SK-N-MC (cell line): ENCODE data around the gene HBZ.

Source experiments
- EZH2 ChIP-seq: fragments of 200-600 bp; sonication (generic); IDR thresholded peaks from one replicate; pipeline ENCODE4 v1.6.1; 2017; ENCODE audit warnings: antibody characterized with exemption
- POLR2AphosphoS5 ChIP-seq: IDR thresholded peaks from 2 replicates; pipeline ENCODE4 v1.6.1; 2012; ENCODE audit warnings: mild to moderate bottlenecking, low read depth, low read length, borderline replicate concordance

DNA sequence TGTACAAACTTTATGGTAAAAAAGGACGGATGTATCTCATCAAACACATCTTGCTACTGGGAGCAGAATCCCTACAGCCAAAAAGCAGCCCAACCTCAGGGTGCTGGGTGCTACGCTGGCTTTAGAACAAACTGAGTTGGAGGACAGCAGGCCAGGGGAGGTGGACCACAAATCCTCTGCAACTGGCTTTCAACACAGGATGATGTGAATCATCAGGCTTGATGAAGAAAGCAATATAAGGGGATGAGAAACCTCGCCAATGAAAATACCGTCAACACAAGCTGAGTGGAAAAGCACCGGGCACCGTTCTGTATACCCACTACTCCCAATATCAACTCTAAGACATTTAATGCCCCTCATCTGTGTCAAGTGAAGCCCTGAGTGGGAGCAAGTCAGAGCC, 42.1 kb downstream of the HBZ start:
- TF ChIP-seq EZH2: no peak
- TF ChIP-seq POLR2AphosphoS5: no peak
